Cardiac fibroblast (primary cell): ENCODE data around the gene TAF8.

Experiments
- DNase-seq, 2 donors: peaks; one replicate each; pipeline versions ENCODE4 v3.0.0 to v3.0.0-alpha.2; 2010; ENCODE audit warnings: low read depth in 2 of 2
- H3K4me3 ChIP-seq, 2 donors: replicated peaks in 1 of 2; 1 replicate in 1 of 2; 2 replicates in 1 of 2; pipeline ENCODE4 v1.5.1; 2011; ENCODE audit warnings: low read depth in 2 of 2, low read length in 2 of 2, mild to moderate bottlenecking in 2 of 2, moderate library complexity in 1 of 2
- TF ChIP-seq, protein P1 (sequence below): IDR thresholded peaks from one replicate; pipeline ENCODE4 v1.5.1; 2011; ENCODE audit warnings: low read depth, mild to moderate bottlenecking, low read length, inconsistent platforms

The TAF8 gene

DNA sequence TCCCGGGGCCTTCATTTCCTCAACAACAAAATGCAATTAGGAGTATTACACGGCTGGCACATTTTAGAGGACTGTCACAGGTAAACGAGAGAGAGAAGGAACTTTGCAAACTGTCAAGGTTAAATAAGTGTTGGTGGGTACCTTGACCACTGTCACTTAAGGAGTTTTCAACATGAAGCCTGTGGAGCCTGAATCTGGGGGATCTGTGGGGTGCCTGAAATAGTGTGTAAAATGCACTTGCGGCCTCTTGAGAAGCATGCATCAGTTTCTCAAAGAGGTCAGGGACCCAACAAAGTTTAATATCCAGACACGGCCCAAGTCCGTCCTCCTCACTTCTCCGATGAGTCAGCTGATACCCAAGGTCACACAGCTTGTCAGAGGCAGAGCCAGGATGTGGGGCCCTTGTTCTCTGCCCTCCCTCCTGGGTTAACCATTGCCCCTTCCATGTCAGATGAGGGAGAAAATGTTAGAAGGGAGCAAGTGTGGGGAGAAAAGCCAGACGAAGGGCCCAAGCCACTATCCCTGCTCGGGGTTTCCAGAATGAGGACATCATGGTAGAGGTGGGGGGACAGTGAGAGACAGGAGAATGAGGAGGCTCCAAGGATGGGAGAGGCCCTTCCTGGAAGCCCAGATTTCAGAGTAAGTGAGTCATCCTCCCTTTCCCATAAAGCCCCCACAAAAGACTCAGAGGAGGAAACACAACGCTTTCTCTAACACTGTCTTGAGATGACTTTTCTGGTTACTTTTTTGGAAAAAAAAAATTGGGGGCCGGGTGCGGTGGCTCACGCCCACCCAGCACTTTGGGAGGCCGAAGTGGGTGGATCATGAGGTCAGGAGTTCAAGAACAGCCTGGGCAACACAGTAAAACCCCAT, 49.9 kb downstream of the TAF8 start:
- peak; percentile 78 to 80 for DNase-seq
- TF ChIP-seq, protein P1, sequence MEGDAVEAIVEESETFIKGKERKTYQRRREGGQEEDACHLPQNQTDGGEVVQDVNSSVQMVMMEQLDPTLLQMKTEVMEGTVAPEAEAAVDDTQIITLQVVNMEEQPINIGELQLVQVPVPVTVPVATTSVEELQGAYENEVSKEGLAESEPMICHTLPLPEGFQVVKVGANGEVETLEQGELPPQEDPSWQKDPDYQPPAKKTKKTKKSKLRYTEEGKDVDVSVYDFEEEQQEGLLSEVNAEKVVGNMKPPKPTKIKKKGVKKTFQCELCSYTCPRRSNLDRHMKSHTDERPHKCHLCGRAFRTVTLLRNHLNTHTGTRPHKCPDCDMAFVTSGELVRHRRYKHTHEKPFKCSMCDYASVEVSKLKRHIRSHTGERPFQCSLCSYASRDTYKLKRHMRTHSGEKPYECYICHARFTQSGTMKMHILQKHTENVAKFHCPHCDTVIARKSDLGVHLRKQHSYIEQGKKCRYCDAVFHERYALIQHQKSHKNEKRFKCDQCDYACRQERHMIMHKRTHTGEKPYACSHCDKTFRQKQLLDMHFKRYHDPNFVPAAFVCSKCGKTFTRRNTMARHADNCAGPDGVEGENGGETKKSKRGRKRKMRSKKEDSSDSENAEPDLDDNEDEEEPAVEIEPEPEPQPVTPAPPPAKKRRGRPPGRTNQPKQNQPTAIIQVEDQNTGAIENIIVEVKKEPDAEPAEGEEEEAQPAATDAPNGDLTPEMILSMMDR: no peak
- H3K4me3 ChIP-seq: no peak overlapping the region

DNA sequence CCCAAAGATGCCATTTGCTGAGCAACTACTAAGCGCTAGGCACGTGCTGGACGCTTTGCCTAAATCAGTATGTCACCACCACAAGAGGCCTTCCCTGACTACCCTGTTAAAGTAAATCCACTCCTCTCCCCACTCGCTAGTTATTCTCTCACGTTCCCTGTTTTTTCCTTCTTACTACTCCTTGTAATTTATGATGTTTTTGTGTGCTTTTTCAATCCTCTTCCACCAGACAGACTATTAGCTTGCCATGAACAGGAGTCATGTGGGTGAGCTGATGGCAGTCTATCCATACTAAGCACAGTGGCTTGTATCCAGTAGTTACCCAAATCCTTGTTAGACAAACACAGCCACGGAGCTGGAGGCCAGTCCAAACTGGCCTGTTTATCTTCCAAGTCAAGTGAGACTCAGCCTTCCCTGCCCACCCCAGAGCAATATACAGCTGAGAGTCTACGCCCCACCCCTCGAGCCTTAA, 50.9 kb downstream of the TAF8 start:
- TF ChIP-seq, protein P1: no peak
- peak in 1 of 2 donors; percentile 78 for DNase-seq
- no peak overlapping the region for H3K4me3 ChIP-seq

DNA sequence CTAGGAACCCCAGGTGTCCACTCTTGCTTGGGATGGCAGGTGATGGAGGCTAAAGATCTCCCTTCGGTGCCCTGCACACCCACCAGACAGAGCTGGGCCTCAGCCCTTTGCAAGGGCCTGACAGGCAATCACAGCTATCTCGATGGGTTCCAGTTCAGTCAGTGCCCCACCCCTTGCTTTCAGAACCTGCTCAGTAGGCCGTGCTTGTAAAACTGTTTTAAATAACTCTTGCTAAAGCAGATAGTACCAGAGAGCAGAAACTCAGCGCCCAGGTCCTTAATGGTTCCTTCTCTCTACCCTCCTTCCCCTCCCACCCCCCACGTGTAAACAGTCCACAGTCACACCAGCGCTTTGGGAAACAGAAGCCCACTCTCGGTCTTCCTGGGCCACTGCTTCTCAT, 52.9 kb downstream of the TAF8 start:
- TF ChIP-seq, protein P1: no peak
- no peak for DNase-seq
- H3K4me3 ChIP-seq: no peak overlapping the region

DNA sequence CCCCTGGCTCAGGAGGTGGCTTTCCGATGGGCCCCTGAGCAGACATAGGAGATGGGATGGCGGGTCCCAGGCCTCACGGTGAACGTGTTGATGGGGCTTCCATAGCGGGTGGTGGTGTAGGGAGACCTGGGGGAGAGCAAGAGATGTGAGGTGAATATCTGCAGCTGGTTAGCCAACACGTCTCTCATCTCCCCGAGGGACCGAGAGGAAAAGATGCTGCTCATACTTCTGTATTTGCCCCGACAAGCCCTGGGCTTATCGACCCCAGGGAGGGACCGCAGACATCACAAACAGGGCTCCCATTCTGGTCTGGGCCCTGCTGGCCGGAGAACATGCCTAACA, 53.4 kb downstream of the TAF8 start:
- no peak overlapping the region for H3K4me3 ChIP-seq
- no peak for DNase-seq
- TF ChIP-seq, protein P1: no peak

DNA sequence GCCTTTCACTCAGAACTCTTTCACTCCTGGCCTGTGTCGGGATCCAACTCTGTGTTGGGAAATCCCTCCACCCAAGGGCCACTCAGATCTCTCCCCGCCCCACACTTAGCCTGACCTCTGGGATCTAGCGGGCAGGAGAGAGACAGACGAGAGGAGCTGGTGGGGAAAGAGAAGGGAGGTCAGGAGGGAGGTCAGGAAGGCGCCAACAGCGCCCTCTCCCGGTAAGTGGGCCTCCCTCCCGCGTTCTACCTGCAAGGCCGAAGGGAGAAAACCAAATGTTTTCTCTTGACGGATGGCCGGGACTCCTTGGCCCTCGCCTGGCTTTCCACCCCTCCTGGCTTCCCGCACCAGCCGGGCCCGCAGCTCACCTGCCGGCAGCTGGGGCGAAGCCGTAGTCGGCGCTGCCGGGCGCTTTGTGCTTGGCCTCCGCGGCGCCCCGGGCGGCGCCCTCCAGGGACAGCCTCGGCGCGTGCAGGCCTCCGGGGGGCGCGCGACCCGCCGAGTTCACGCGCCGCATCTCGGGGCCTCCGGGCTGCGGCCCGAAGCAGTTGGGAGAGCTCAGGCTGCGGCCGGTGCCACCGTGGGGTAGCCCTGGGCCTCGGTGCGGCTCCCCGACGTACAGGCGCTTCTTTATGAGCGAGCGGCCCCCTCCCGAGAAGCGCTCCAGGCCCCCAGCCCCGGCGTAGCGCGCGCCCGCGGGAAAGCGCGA, 53.9 kb downstream of the TAF8 start:
- TF ChIP-seq, protein P1: peak; percentile 73
- peak; percentile 66 to 82 for DNase-seq
- H3K4me3 ChIP-seq: peak overlapping the region in 1 of 2 donors; percentile 10

DNA sequence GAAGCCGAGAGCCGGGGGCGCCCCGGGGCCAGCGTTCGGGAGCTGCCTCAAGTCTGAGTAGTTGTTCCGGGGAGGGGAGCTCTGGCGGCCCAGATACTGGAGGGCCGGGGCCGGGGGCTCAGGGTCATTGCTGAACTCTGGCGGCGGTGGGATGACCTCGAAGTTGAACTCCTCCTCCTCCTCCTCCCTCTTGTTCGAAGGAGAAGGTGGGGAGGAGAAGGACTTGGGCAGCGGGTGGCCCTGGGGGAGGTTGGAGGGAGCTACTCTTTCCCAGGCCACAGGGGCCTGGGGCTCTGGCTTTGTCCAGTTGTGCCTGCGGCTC, 54.4 kb downstream of the TAF8 start:
- no peak overlapping the region for H3K4me3 ChIP-seq
- DNase-seq: no peak
- TF ChIP-seq, protein P1: no peak
